DND-41 (cell line): ENCODE measurements around the gene DMRTA2.

Source experiments
- CTCF ChIP-seq: IDR thresholded peaks from 2 replicates; pipeline ENCODE4 v1.5.1; 2012; ENCODE audit warnings: borderline replicate concordance, low read length, moderate library complexity, mild to moderate bottlenecking; ENCODE audit not compliant: poor library complexity, severe bottlenecking; ENCODE audit errors: extremely low read depth
- EZH2 ChIP-seq: IDR thresholded peaks from 3 replicates; pipeline ENCODE4 v1.6.1; 2012; ENCODE audit warnings: borderline replicate concordance, low read depth, mild to moderate bottlenecking, moderate library complexity, low read length, inconsistent platforms; ENCODE audit not compliant: severe bottlenecking

- TF ChIP-seq CTCF, result no peak
- TF ChIP-seq EZH2, result no peak
Measured at GRCh38 chr1:50412813-50413476, 10.3 kb downstream of the DMRTA2 start.
